Measurements from ENCODE around the gene NAT16. TPM values are rescaled to one million over a fixed set of nuclear protein-coding genes. Genes with fewer than 3 reads are reported as not detected.

The NAT16 gene
- total and polyA plus RNA-seq, 2 of the 13 experiments (the other 11 are each of a cell fraction or from before 2014, with no cell fraction given) = 0.04 TPM; not detected in 1

- TF ChIP-seq, protein P1, sequence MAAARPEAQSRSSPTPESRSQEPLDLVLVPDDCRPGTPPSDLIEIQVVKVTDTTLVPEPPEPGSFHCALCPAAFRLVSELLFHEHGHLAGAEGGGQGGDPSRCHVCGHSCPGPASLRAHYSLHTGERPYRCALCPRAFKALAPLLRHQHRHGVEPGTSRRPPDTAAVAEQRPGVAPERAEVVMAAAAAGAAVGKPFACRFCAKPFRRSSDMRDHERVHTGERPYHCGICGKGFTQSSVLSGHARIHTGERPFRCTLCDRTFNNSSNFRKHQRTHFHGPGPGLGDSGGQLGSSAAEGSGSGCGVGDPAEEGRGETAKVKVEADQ (CRISPR knock-in tag; IDR thresholded peaks at IDR 0.05; ENCODE audit: borderline replicate concordance) = no peak
- TF ChIP-seq WIZ (CRISPR knock-in tag; IDR thresholded peaks at IDR 0.05) (no peak), ZSCAN30 (CRISPR knock-in tag; IDR thresholded peaks at IDR 0.05) (no peak), HOXD1 (CRISPR knock-in tag; IDR thresholded peaks at IDR 0.05) (no peak), MBD4 (IDR thresholded peaks at IDR 0.05; ENCODE audit: borderline replicate concordance, low read length) (no peak), ZNF687 (CRISPR knock-in tag; IDR thresholded peaks at IDR 0.05) (peak; percentile 45; the same call in 1 of the 2 replicates), RBM39 (IDR thresholded peaks at IDR 0.05; ENCODE audit: low read depth, low read length, poor library complexity, severe bottlenecking) (no peak), ESRRA (CRISPR knock-in tag; IDR thresholded peaks at IDR 0.05; ENCODE audit: low read depth) (no peak), HDAC1 (CRISPR knock-in tag; IDR thresholded peaks at IDR 0.05) (no peak), EED (CRISPR knock-in tag; IDR thresholded peaks at IDR 0.05) (no peak), ZFP41 (CRISPR knock-in tag; IDR thresholded peaks at IDR 0.05; ENCODE audit: borderline replicate concordance) (no peak), TCF12 (IDR thresholded peaks at IDR 0.05) (no peak), TCF12 (CRISPR knock-in tag; IDR thresholded peaks at IDR 0.05) (no peak), ZNF672 (CRISPR knock-in tag; IDR thresholded peaks at IDR 0.05) (no peak), ZNF30 (CRISPR knock-in tag; IDR thresholded peaks at IDR 0.05) (no peak), KLF15 (CRISPR knock-in tag; IDR thresholded peaks at IDR 0.05; ENCODE audit: borderline replicate concordance) (no peak), ZUFSP (CRISPR knock-in tag; IDR thresholded peaks at IDR 0.05; ENCODE audit: borderline replicate concordance) (no peak), ZBTB1 (CRISPR knock-in tag; IDR thresholded peaks at IDR 0.05; ENCODE audit: borderline replicate concordance) (no peak), MTF2 (CRISPR knock-in tag; IDR thresholded peaks at IDR 0.05; ENCODE audit: borderline replicate concordance) (peak; percentile 57; the same call in 1 of the 2 replicates), ZNF558 (CRISPR knock-in tag; IDR thresholded peaks at IDR 0.05; ENCODE audit: borderline replicate concordance) (no peak), EHMT2 (IDR thresholded peaks at IDR 0.05; ENCODE audit: borderline replicate concordance, low read depth, low read length) (no peak), NR3C1 (CRISPR knock-in tag; IDR thresholded peaks at IDR 0.05) (no peak), ZNF496 (CRISPR knock-in tag; IDR thresholded peaks at IDR 0.05; ENCODE audit: insufficient replicate concordance) (no peak)
- TF ChIP-seq, protein P2, sequence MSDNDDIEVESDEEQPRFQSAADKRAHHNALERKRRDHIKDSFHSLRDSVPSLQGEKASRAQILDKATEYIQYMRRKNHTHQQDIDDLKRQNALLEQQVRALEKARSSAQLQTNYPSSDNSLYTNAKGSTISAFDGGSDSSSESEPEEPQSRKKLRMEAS (IDR thresholded peaks at IDR 0.05) = 0 out of 2 replicates have a peak, but pooled peaks have one; percentile 25
Measured at GRCh38 chr7:101180130-101180755, at the start of gene NAT16 (continued).
